HUDEP-2 (cell line): ENCODE results near the gene IKZF2.

ENCODE experiments used
- DNase-seq, 76 experiments: peaks; one replicate each; lab custom pipeline; 2025; ENCODE audit not compliant: unreplicated experiment in 76 of 76; lab: John Stamatoyannopoulos, UW

Gene IKZF2

DNA sequence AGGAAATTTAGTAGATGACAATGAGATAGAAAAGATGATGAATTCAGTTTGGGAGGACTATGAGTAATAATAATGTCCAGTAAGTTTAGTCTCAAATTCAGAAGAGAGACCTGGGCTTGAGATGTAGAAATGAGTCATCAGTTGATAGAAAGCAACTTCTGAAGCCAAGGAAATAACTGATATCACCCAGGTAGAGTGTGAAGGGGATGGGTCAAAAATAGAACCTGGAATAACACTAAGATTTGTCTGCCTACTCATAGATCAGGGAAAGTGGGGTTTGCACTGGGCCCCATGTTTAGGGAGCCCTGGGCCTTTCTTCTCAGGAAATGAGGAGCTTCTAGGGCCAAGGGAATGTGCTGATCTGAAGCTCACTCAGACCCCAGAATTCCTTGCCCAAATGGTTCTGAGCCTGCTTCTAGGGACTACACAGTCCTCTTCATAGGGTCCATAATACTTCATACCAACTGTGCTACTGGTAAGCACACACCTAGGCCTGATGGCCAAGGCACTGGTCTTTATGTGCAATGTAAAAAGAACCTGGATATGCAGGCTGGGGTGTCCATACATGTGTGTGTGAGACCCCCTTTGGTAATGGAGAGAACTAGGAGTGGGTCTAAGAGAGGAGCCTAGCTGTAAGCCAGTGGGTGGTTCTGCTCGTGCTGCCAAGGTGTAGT, 141.2 kb downstream of the IKZF2 start:
- DNase-seq: no peak

- DNase-seq: no peak
These were observed 144.0 kb downstream of the IKZF2 start for GRCh38 chr2:213007290-213007838.

- no peak for DNase-seq
These were observed 147.1 kb downstream of the IKZF2 start for GRCh38 chr2:213004197-213004821.

DNA sequence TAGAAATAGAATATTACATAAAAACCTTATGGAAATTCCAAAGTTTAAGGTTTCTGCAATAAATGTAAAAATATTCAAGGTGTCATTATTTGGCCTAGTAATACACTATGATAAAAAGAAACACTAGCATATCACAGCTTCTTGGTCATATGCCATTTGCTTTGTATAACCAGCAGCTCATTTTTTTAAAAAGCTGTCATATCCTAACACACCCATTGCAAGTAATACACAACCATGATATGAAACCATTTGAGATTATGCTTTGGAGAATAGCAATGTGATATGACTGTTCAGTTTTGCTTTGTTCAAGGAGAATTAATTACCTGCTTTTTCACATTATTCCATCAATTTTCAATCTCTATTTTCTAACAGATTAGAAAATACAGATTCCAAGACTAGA, 149.0 kb downstream of the IKZF2 start:
- DNase-seq: peak in 1 of 76 experiments; percentile 12

DNA sequence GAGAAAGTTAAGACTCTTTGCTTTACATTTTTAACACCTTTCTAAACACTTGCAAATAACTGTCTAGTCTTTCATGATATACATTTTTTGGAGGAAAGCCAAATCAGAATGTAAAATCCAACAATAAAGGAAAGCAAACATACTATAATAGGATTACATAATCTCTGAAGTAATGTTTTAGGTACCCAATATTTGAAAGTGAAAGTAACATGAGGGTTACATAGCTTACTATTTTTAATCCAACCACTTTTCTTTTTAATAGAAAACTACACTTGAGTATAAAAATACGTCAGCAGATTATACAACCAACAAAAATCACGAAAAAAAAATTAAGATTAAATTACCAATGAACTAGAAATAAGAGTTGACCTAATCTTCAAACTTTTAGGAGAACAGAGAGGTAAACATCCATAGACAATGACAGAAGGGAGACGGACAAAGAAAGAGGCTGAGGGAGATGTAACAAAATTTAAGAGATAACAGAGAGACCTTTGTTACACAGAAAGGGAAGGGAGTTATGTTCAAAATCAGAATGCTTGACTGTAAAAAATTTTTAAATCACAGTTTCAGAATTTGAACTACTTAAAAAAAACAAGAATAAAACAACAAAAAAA, 150.0 kb downstream of the IKZF2 start:
- DNase-seq: no peak

- no peak for DNase-seq
These were observed 152.6 kb downstream of the IKZF2 start for GRCh38 chr2:212998626-212999359.

DNA sequence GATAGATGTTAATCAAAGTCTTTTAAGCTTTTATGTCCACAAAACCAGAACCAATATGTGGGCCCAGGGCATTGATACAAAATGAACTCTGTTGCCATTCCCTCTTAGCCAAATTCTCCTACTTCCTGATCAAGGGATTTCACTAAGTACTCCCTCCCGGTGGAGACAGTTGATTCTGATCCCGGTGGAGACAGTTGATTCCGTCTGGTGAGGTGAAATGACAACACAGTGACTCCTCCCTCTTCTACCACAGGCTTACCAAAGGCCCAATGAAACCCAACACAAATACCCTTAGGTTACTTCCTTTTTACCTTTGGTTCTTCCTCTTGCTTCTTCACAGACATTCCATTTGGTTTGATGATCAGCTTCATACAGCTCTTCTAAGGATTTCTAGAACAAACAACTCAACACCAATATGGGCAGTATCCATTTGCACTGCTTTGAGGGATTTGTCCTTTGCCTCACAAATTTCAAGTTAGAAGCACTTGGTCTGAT, 153.8 kb downstream of the IKZF2 start:
- DNase-seq: no peak

DNA sequence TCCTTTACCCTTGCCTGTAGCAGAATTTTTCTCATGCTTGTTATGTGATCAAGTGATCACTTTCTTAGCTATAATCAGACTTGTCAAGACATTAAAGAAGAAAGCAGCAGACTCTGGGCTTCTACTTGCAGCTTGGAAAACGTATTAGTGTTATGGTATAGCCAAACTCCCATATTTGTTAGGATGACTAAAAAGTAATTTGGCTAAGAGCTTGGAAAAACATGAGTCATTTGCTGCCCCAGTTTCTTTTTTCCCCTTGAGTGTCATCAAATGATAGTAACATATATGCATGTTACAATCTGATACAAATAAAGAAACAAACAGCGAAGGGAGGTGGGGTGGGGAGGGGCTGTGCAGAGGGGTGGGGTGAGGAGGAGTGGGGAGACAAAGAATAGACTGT, 155.5 kb downstream of the IKZF2 start:
- DNase-seq: peak in 8 of 76 experiments; percentile 16 to 52 (median 27)

DNA sequence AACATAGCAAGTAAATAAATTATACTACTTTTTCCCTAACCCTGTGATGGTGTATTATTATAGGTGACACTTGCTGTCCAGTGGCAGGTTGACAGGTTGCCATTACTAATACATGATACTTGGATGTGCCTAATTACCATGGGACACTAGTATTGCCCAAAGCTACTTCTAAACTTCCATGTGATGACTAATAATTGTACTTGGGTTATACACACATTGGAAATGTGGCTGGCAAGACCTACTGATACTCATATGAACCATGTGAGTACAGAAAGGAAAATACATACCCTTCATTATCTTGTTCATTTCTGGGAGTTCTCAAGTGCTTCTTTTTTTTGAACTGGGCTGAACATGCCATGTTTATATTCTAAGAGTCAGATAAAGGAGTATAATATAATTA, 156.4 kb downstream of the IKZF2 start:
- DNase-seq: no peak

DNA sequence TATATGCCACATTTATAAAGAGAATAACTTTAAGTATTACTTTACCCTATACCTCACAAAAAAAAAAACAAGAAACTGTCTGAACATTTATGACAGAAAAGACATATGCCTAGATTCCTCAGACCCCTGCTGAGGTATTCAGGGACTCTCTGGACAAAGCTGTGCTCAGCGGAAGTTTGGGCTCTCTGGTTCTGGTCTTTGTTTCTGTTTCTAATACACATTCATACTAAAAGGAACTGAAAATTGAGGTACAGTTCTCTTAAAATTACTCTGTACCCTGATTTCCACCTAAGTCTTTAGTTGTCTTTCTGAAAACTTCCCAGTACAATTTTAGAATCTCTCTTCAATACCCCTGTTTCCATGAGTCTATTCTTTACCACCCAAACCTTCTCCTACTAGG, 160.3 kb downstream of the IKZF2 start:
- DNase-seq: no peak

- no peak for DNase-seq
These were observed 160.7 kb downstream of the IKZF2 start for GRCh38 chr2:212990697-212991096.

DNA sequence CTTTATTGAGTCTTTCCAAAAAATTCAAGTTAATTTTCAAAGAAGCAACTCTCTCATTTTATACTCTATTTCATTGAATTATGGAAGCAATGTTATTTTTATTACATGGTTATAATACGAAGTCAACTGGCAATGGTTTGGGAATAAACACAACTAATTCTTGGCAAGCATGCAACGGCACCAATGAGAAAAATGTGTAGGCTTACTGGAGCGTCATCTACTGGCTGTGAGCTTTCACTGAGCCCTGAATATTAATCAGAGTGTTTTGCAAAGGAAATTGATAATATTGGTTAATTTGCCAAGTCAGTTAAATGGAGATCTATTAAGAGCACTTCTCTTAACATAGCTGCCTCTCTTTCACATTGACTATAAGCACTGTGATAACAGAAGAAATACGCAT, 163.9 kb downstream of the IKZF2 start:
- no peak for DNase-seq

DNA sequence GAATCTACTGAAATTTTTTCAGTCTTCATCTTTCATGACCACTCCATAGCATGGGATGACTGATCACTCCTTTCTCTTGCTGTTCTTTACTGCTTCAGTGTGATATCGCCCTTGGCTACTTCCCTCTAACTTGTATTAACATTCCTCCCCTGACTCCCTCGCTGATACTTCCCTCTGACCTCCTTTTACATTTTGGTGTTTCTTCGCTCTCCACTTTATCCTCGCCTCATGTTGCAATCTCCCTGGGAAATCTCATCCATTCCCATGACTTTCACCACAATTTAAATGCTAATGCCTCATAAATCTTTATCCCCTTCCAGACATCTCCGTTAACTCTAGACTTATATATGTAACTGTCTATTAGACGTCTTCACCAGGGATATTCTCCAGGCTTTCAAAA, 167.3 kb downstream of the IKZF2 start:
- DNase-seq: no peak

DNA sequence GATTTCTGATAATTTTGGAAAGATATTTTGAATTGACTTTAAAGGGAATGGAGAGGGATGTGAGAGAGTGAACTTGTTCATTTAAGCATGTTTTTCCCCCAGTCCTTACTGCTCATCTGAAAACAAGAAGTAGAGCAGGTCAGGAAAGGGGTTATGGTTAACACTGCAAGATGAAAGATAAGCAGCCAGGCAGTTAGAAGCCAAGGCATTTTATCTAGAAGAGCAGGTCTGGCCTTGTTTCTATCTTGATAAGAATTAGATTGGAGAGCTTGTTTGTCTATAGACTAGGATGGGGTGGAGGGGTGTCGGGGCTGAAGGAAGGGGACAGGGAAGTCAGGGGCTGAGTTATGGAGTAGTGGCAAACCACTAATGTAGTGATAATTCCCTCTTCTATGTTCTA, 171.6 kb downstream of the IKZF2 start:
- peak in 40 of 76 experiments; percentile 2 to 82 (median 40) for DNase-seq

GRCh38 chr2:212979046-212979612, 172.3 kb downstream of the IKZF2 start:
- peak in 1 of 76 experiments; percentile 12 for DNase-seq

DNA sequence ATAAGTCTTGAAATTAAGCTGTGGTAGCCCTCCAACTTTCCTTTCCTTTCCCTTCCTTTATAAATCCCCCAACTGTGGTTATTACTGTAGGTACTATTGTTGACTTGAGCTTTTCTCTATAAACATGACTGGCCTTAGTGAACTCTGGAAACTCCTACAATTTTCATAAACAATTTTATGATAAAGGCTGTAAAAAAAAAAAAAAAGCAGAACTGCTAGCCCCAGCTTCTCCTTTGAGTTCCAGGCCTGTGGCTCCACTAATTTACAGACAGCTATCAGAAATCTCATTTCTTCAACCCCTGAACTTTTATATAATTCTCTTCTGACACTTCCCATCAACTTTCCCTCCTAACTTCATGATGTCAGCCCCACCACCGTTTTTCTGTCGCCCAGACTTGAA, 174.3 kb downstream of the IKZF2 start:
- DNase-seq: no peak

DNA sequence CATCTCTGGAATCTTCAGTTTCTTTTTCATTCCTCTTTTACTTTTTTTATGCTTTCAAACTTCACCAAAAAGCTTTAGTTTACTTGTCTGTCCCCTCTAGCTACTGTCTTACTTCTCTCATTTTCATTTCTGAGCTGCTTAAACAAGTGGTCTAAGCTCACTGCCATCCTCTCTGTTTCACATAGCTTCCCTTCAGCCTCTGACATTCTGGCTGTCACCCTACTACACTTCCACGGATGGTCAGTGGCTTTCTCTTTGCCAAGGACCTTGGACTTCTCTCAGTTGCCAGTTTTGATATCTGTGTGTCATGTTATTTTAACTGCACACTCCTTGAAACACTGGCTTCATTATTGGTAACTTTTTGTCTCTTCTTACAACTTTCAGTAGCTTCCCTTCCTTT, 176.1 kb downstream of the IKZF2 start:
- DNase-seq: no peak

GRCh38 chr2:212974692-212975091, 176.7 kb downstream of the IKZF2 start:
- DNase-seq: peak in 6 of 76 experiments; percentile 14 to 33 (median 20)

DNA sequence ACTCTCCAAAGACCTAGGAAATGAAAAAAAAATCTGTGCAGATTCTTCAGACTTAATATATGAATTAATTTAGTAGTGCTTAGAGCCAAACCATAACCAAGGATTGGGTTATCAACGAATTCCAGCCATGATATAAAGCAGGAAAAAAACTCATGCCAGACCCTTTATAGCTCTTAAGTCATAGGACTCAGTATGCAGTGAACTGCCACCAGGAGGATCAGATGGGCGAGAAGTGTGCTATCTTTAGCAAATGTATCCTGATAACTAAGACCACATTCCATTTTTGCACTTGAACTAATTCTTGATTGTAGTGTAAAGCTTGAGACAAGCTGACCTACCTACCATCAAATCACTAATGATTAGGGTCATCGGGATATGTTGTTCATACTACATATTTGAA, 178.1 kb downstream of the IKZF2 start:
- no peak for DNase-seq

GRCh38 chr2:212970132-212970531, 181.3 kb downstream of the IKZF2 start:
- no peak for DNase-seq
